GM18502 (cell line): ENCODE data around the gene SUFU.

ENCODE experiments used
- ATAC-seq: cut with Tn5 transposase; IDR thresholded peaks from one replicate; pipeline ENCODE4 v1.9.1; 2021; ENCODE audit warnings: mild to moderate bottlenecking; ENCODE audit not compliant: unreplicated experiment, poor library complexity

Gene SUFU

GRCh38 chr10:102630663-102631062, 126.9 kb downstream of the SUFU start:
- ATAC-seq, result no peak

DNA sequence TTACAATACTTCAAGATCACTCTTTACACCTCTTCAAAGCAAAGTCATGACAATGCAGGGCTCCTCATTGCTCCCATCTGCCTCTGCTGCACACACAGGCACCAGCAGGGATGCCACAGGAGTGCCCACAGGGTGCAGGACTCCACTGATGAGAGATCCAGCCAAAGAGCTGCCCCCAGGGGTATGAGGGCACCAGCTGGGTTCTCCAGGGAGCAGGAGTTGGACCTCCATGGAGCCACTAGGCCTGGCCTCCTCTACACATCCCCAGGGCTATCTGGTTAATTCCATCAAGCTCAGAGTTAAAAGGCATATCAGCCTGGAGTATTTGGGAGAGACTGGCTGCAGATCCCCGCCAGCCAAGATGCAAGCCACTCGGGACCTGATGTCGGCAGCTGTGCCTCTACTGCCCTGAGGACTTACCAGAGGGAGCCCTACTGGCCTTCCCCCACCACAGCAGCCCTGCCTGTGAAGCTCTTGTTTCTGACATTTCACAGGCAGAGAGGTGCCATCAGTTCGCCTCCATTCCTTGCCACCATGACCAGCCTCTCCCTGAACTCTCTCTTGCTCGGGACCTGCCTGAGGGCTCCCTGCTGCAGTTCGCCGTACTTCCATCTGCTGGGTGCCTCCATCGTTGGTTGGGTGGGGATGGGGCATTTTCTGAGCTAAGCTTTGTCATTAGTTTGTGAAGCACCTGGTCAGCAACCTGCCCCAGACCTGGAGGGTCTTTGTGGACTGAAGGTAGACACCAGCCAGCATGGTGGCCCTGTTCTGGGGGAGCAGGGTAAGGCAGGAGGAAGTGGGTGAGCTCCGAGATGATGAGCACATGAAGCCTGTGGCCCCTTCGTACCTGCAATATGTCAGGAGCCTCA, 128.0 kb downstream of the SUFU start:
- ATAC-seq, result no peak

- ATAC-seq, result no peak
These were observed 128.8 kb downstream of the SUFU start for GRCh38 chr10:102632394-102633111.

GRCh38 chr10:102633287-102633686, 129.5 kb downstream of the SUFU start:
- no peak for ATAC-seq

DNA sequence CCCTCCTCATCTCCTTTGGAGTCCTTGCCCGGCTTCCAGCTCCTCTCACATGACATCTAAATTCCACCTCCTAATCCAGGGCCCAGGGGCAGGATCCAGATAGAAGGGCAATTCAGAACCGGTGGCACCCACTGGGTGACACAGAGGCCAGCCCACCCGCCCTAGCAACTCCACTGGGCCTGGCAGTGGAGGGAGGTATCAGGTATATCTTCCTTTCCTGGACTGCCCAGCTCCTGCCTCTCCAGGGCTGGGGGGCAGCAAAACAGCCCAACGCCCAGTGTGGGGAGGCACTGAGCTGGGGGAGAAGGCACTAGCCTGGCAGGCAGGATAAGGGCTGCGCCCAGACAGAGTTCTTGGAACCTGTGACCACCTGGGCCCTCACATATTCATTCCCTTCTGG, 130.1 kb downstream of the SUFU start:
- ATAC-seq, result no peak

DNA sequence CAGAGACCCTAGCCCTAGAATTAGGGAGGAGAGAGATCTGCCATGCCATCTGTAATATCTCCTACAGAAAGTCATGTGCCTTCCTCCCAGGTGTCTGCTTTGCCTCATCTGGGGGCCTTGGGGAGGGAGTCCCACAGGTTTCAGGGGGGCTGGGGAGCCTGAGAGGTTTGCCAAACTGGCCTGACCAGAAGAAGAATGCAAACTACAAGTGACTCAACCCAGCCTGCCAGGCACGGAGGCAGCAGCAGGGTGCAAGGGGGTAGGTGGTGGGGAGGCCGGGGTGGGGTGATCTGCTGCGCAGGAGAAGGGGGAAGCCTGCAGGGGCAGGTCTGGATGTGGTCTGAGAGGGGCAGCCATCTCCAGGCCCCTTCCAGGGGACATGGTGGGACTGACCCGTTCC, 130.9 kb downstream of the SUFU start:
- ATAC-seq, result no peak

- no peak for ATAC-seq
These were observed 131.6 kb downstream of the SUFU start for GRCh38 chr10:102635377-102635776.

GRCh38 chr10:102639537-102639936, 135.8 kb downstream of the SUFU start:
- ATAC-seq, result no peak

DNA sequence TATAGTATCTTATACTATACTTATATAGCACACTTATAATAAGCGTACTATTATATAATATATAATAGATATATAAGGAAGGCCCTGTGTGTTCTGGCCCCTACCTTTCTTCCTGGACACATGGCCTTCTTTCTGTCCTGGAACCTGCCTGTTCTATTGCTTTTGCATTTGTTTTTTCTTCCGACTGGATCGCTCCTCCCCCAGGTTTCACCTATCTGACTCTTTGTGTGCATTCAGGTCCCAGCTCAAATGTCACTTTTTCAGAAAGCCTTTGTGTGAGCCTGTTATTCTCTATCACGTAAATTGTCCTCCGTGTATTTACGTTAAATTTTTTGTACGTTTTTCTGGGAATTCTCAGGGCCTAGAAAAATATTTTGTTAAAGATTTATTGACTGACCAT, 137.6 kb downstream of the SUFU start:
- no peak for ATAC-seq

GRCh38 chr10:102641880-102642735, 138.3 kb downstream of the SUFU start:
- ATAC-seq, result peak; percentile 55

- ATAC-seq, result no peak
These were observed 139.1 kb downstream of the SUFU start for GRCh38 chr10:102642736-102643335.

DNA sequence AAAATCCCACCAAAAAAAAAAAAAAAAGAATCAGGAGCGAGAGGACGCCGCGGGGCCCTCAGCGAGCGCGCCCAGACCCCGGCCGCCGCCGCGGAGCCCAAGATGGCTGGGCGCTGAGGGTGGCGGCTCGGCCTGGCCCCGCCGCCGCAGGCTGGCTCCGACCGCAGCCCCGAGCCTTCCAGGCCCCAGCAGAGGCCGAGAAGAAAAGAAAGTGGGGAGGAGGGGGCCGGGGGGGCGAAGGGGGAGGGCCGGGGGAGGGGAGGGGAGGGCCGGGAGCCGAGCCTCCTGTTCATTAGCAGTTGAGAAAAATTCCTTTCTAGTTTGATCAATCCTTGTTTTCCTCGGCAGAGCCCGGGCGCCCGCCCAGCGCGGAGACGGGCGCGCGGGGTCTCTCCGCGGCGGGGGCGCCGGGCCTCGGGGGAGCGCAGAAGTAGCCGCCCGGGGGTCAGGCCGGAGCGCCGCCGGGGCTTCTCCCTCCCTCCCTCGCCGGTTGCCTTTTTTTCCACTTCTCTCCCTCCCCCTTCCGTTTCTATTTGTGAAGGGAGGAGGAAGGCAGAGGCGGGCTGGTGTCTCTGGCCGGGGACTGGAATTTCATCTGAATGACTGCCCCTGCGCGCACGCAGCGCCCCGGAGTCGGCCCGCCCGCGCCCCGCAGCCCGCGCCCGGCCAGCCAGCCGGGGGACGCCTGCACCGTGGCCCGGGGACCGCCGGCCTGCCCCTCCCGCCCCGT, 139.7 kb downstream of the SUFU start:
- no peak for ATAC-seq

DNA sequence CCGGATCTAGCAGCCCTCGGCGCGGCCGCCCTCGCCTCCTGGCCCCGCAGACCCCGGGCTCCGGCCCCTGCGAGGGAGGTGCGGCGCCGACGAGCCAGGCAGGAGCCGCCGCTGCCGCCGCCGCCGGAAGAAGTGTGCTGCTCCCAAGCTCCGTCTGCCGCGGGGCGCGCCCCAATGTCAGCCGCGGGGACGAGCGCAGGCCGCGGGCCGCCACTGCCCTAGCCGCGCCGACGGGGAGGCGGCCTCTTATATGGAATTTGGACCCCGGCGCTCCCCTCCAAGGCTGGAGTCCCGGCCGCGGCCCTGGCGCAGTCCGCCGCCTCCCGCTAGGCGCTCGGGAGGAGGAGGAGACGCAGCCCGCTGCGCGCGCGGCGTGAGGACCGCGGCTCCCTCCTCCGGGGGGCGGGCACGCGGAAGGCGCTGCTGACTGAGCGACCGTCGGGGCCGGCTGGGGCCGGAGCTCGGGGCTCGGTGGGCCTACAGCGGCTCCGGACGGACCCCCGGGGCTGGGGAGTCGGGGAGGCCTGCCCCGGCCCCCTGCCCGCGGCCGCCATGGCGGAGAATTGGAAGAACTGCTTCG, 140.4 kb downstream of the SUFU start, which contains the start of gene TRIM8:
TSS of gene TRIM8 (plus strand) at position 414 of the 580 bp plus-strand sequence. CDS start at position 553, 139 bp downstream.
- no peak for ATAC-seq

DNA sequence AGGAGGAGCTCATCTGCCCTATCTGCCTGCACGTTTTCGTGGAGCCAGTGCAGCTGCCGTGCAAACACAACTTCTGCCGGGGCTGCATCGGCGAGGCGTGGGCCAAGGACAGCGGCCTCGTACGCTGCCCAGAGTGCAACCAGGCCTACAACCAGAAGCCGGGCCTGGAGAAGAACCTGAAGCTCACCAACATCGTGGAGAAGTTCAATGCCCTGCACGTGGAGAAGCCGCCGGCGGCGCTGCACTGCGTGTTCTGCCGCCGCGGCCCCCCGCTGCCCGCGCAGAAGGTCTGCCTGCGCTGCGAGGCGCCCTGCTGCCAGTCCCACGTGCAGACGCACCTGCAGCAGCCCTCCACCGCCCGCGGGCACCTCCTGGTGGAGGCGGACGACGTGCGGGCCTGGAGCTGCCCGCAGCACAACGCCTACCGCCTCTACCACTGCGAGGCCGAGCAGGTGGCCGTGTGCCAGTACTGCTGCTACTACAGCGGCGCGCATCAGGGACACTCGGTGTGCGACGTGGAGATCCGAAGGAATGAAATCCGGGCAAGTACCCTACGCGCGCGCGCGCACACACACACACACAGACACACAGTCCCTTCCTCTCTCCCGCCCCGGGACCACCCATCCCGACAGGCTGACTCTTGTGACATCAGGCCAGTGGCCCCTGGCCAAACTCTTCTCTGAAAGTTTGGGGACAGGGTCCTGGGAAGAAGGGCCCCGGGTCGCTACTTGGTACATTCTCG, 141.0 kb downstream of the SUFU start:
- no peak for ATAC-seq

- ATAC-seq, result no peak
These were observed 141.6 kb downstream of the SUFU start for GRCh38 chr10:102645388-102645740.

DNA sequence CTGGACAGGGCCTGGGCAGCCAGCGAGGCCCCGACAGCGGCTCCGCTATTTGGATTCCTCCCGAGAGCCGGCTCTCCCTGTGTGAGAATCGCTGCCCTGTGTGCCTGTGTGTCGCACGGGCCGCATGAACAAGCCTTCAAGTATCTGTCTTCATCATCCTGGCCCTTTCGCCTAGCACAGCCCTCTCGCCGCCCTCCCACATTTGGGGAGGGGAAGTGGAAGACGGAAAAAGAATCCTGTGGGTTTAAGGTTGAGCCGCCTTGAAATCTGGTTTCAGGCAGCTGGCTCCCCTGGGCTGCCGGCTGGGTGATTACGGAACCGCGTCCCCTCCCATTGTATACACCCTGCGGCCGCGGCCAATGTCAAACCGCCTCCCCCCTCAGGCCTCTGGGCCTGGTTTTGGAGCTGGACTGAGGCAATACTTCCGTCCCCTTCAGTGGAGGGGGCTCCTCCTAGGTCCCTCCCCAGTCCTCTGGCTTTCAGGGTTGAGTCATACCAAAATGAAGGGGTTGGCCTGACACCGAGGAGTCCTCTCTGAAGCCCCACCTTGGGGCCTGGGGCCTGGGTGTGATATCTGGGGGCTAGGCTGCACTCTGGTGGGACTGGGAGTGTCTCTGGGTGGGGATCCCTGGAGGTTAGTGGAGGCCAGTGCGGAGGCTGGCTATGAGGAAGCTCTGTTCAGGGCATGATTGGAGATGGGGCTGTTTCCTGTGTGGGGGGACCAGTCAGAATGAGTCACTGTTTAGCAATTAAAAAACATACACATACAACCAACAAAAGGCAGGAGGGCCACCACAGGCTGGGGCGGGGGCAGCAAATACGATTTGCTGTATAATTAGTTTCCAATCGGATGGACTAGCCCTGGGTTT, 142.2 kb downstream of the SUFU start:
- ATAC-seq, result peak; percentile 40

GRCh38 chr10:102646610-102647442, 143.1 kb downstream of the SUFU start:
- ATAC-seq, result no peak
